H1 (cell line): Measurements from ENCODE around the gene ZC3H18. TPM values are rescaled to one million over a fixed set of nuclear protein-coding genes. Genes with fewer than 3 reads are reported as not detected.

Experiments used
- EGR1 ChIP-seq: IDR thresholded peaks from 2 replicates; pipeline ENCODE4 v1.6.1; 2011; ENCODE audit warnings: low read depth, low read length, borderline replicate concordance
- EP300 ChIP-seq, 2 experiments: IDR thresholded peaks; 1 replicate in 1 of 2; 2 replicates in 1 of 2; pipeline ENCODE4 v1.6.1; 2011 to 2012; ENCODE audit warnings: low read depth in 2 of 2, low read length in 2 of 2, mild to moderate bottlenecking in 2 of 2, borderline replicate concordance in 1 of 2, inconsistent platforms in 1 of 2, moderate library complexity in 1 of 2
- JUN ChIP-seq: IDR thresholded peaks from 2 replicates; pipeline ENCODE4 v1.6.1; 2011; ENCODE audit warnings: low read depth, mild to moderate bottlenecking, improper control_type of control experiment, low read length
- RXRA ChIP-seq: IDR thresholded peaks from 2 replicates; pipeline ENCODE4 v1.6.1; 2011; ENCODE audit warnings: low read depth, mild to moderate bottlenecking, low read length, moderate library complexity; ENCODE audit not compliant: insufficient read depth
- polyA plus RNA-seq, 7 experiments: library from polyadenylated mRNA; depleted of rRNA in 3 of 7; stranded (reverse) in 5 of 7; unstranded in 2 of 7; fragments of >200 nt in 5 of 7; fragments of 200-250 nt in 2 of 7; gene quantifications; 1 replicate in 5 of 7; 2 replicates in 1 of 7; 4 replicates in 1 of 7; pipeline versions ENCODE4 v1.2.1 to v1.2.3, GENCODE V29; 2011 to 2013; ENCODE audit warnings: missing spikeins in 2 of 7, mixed read lengths in 2 of 7
- total RNA-seq: library from RNA; stranded (reverse); fragmentation: NEBNext Ultra II Directional; extraction: Animal tissue kit (Norgen Biotek cat#: 25700); gene quantifications from 2 replicates; pipeline ENCODE4 v1.2.1, GENCODE V29; 2021

The ZC3H18 gene
- total and polyA plus RNA-seq, 2 of the 8 experiments (the other 6 are each of a cell fraction or from before 2014, with no cell fraction given), result 12.1 to 73.2 TPM

GRCh38 chr16:88550246-88550661 lies 19.9 kb upstream of the ZC3H18 start (continued):
- TF ChIP-seq EGR1 (no peak), JUN (no peak), EP300 (IDR thresholded peaks at IDR 0.05; ENCODE audit: borderline replicate concordance in 1 of 2, low read depth in 2 of 2, low read length in 2 of 2) (no peak), RXRA (no peak)
